DND-41 (cell line): ENCODE measurements around the gene PCSK2.

Experiments used
- ATAC-seq: fragments of 200-7000 bp; cut with Tn5 transposase; 3 replicates; pipeline ENCODE4 v1.9.1; 2021; ENCODE audit warnings: low read depth; ENCODE audit not compliant: insufficient read depth
- DNase-seq: peaks from one replicate; pipeline ENCODE4 v3.0.0-alpha.2; 2020
- H2AFZ ChIP-seq: 2 replicates; pipeline ENCODE4 v1.6.0; 2012; ENCODE audit warnings: low read depth, low read length
- H3K27ac ChIP-seq: 2 replicates; pipeline ENCODE4 v1.5.1; 2012; ENCODE audit warnings: low read length, inconsistent platforms
- H3K27me3 ChIP-seq: fragments of 200-600 bp; sonication (generic); 2 replicates; pipeline ENCODE4 v1.6.0; 2012; ENCODE audit warnings: low read length, mild to moderate bottlenecking, inconsistent platforms; ENCODE audit not compliant: insufficient read depth, poor library complexity
- H3K36me3 ChIP-seq: 2 replicates; pipeline ENCODE4 v1.5.1; 2012; ENCODE audit warnings: low read length, inconsistent platforms; ENCODE audit not compliant: insufficient read depth
- H3K4me1 ChIP-seq: 2 replicates; pipeline ENCODE4 v1.5.1; 2012; ENCODE audit warnings: mild to moderate bottlenecking, low read length; ENCODE audit not compliant: insufficient read depth
- H3K4me2 ChIP-seq: 2 replicates; pipeline ENCODE4 v1.6.0; 2012; ENCODE audit warnings: mild to moderate bottlenecking, moderate library complexity, low read length, inconsistent platforms; ENCODE audit not compliant: insufficient read depth
- H3K4me3 ChIP-seq, 2 experiments: fragments of 200-600 bp in 1 of 2; shearing (Covaris generic) in 1 of 2; 2 replicates each; pipeline ENCODE4 v1.5.1; 2012 to 2016; ENCODE audit warnings: inconsistent platforms in 2 of 2, low read length in 2 of 2, mild to moderate bottlenecking in 2 of 2, low read depth in 1 of 2, moderate library complexity in 1 of 2
- H3K79me2 ChIP-seq: 2 replicates; pipeline ENCODE4 v1.6.0; 2012; ENCODE audit warnings: low read length, inconsistent platforms; ENCODE audit not compliant: insufficient read depth
- H3K9ac ChIP-seq: 2 replicates; pipeline ENCODE4 v1.6.0; 2012; ENCODE audit warnings: low read depth, mild to moderate bottlenecking, inconsistent platforms, low read length, moderate library complexity
- H3K9me3 ChIP-seq: 2 replicates; pipeline ENCODE4 v1.5.1; 2012; ENCODE audit warnings: low read length, moderate library complexity, mild to moderate bottlenecking, inconsistent platforms; ENCODE audit not compliant: insufficient read depth, severe bottlenecking
- H4K20me1 ChIP-seq: 2 replicates; pipeline ENCODE4 v1.6.0; 2012; ENCODE audit warnings: low read length; ENCODE audit not compliant: insufficient read depth
- CTCF ChIP-seq: IDR thresholded peaks from 2 replicates; pipeline ENCODE4 v1.5.1; 2012; ENCODE audit warnings: borderline replicate concordance, low read length, moderate library complexity, mild to moderate bottlenecking; ENCODE audit not compliant: poor library complexity, severe bottlenecking; ENCODE audit errors: extremely low read depth
- EZH2 ChIP-seq: IDR thresholded peaks from 3 replicates; pipeline ENCODE4 v1.6.1; 2012; ENCODE audit warnings: borderline replicate concordance, low read depth, mild to moderate bottlenecking, moderate library complexity, low read length, inconsistent platforms; ENCODE audit not compliant: severe bottlenecking

Gene PCSK2

GRCh38 chr20:17189976-17190695 is 36.7 kb upstream of the PCSK2 start:
- TF ChIP-seq CTCF (no peak), EZH2 (no peak)
- no peaks in the 10 kb centered on the region for H3K36me3 ChIP-seq

GRCh38 chr20:17197041-17197440 is 29.8 kb upstream of the PCSK2 start:
- no peaks in the 10 kb centered on the region for H3K9me3 ChIP-seq
- no peak overlapping the region for H2AFZ ChIP-seq
- H3K27ac ChIP-seq, result no peak overlapping the region
- H3K79me2 ChIP-seq, result no peaks in the 10 kb centered on the region
- no peaks in the 10 kb centered on the region for H3K4me1 ChIP-seq
- H3K4me2 ChIP-seq, result no peak overlapping the region
- TF ChIP-seq CTCF (no peak), EZH2 (no peak)
- ATAC-seq (no peak), DNase-seq (no peak)
- no peaks in the 10 kb centered on the region for H4K20me1 ChIP-seq
- no peaks in the 10 kb centered on the region for H3K36me3 ChIP-seq
- H3K27me3 ChIP-seq, result peaks cover 24% of the 10 kb centered on the region
- no peak overlapping the region for H3K4me3 ChIP-seq
- no peak overlapping the region for H3K9ac ChIP-seq

More at GRCh38 chr20:17189976-17190695, 36.7 kb upstream of the PCSK2 start:
- DNase-seq (no peak), ATAC-seq (no peak)
- Histone ChIP-seq H3K27ac (no peak overlapping the region), H3K27me3 (peaks cover 4% of the 10 kb centered on the region), H3K4me3 (no peak overlapping the region), H2AFZ (no peak overlapping the region), H3K9me3 (no peaks in the 10 kb centered on the region), H3K79me2 (no peaks in the 10 kb centered on the region), H3K9ac (no peak overlapping the region), H3K4me2 (no peak overlapping the region), H3K4me1 (no peaks in the 10 kb centered on the region), H4K20me1 (no peaks in the 10 kb centered on the region)

GRCh38 chr20:17202030-17202429 is 24.8 kb upstream of the PCSK2 start:
- no peak overlapping the region for H2AFZ ChIP-seq
- TF ChIP-seq EZH2 (no peak), CTCF (no peak)
- no peaks in the 10 kb centered on the region for H3K9me3 ChIP-seq
- H3K36me3 ChIP-seq, result no peaks in the 10 kb centered on the region
- no peak overlapping the region for H3K4me3 ChIP-seq
- H3K4me2 ChIP-seq, result no peak overlapping the region
- no peak for DNase-seq
- H3K27ac ChIP-seq, result no peak overlapping the region
- no peaks in the 10 kb centered on the region for H3K4me1 ChIP-seq
- ATAC-seq, result no peak
- no peaks in the 10 kb centered on the region for H3K79me2 ChIP-seq
- no peaks in the 10 kb centered on the region for H4K20me1 ChIP-seq
- H3K27me3 ChIP-seq, result peaks cover 34% of the 10 kb centered on the region
- H3K9ac ChIP-seq, result no peak overlapping the region

GRCh38 chr20:17202673-17203072 is 24.2 kb upstream of the PCSK2 start:
- no peaks in the 10 kb centered on the region for H3K36me3 ChIP-seq
- H3K4me3 ChIP-seq, result no peak overlapping the region
- no peaks in the 10 kb centered on the region for H3K9me3 ChIP-seq
- no peak overlapping the region for H2AFZ ChIP-seq
- no peak overlapping the region for H3K4me2 ChIP-seq
- ATAC-seq (no peak), DNase-seq (no peak)
- H3K27me3 ChIP-seq, result peaks cover 31% of the 10 kb centered on the region
- no peak overlapping the region for H3K27ac ChIP-seq
- no peaks in the 10 kb centered on the region for H4K20me1 ChIP-seq
- no peaks in the 10 kb centered on the region for H3K4me1 ChIP-seq
- no peak overlapping the region for H3K9ac ChIP-seq
- no peaks in the 10 kb centered on the region for H3K79me2 ChIP-seq
- TF ChIP-seq CTCF, result no peak
- no peak for TF ChIP-seq EZH2
